Ishikawa (cell line): Measurements from ENCODE around the gene WAS.

ENCODE experiments used
- CEBPB ChIP-seq: IDR thresholded peaks from 2 replicates; pipeline ENCODE4 v1.6.1; 2012
- CREB1 ChIP-seq: IDR thresholded peaks from 2 replicates; pipeline ENCODE4 v1.6.1; 2012; ENCODE audit warnings: low read depth
- EGR1 ChIP-seq: IDR thresholded peaks from 2 replicates; pipeline ENCODE4 v1.6.1; 2012
- EP300 ChIP-seq: IDR thresholded peaks from 2 replicates; pipeline ENCODE4 v1.6.1; 2012; ENCODE audit warnings: borderline replicate concordance
- FOXM1 ChIP-seq: IDR thresholded peaks from 2 replicates; pipeline ENCODE4 v1.6.1; 2012; ENCODE audit warnings: low read depth, borderline replicate concordance
- NFIC ChIP-seq: IDR thresholded peaks from 2 replicates; pipeline ENCODE4 v1.6.1; 2012
- RAD21 ChIP-seq: IDR thresholded peaks from 2 replicates; pipeline ENCODE4 v1.6.1; 2012; ENCODE audit warnings: low read depth
- REST ChIP-seq: IDR thresholded peaks from 2 replicates; pipeline ENCODE4 v1.6.1; 2012; ENCODE audit warnings: low read depth, mild to moderate bottlenecking
- TAF1 ChIP-seq: IDR thresholded peaks from 2 replicates; pipeline ENCODE4 v1.6.1; 2012; ENCODE audit warnings: low read depth, mild to moderate bottlenecking
- TCF12 ChIP-seq: IDR thresholded peaks from 2 replicates; pipeline ENCODE4 v1.6.1; 2012; ENCODE audit warnings: low read depth
- TEAD4 ChIP-seq: IDR thresholded peaks from 2 replicates; pipeline ENCODE4 v1.6.1; 2012
- USF1 ChIP-seq: IDR thresholded peaks from 2 replicates; pipeline ENCODE4 v1.6.1; 2012
- YY1 ChIP-seq: IDR thresholded peaks from 2 replicates; pipeline ENCODE4 v1.6.1; 2012; ENCODE audit warnings: low read depth
- ZBTB7A ChIP-seq: IDR thresholded peaks from 2 replicates; pipeline ENCODE4 v1.6.1; 2012; ENCODE audit warnings: low read depth
- TF ChIP-seq, protein P1 (sequence below): IDR thresholded peaks from 2 replicates; pipeline ENCODE4 v1.6.1; 2012

Gene WAS

DNA sequence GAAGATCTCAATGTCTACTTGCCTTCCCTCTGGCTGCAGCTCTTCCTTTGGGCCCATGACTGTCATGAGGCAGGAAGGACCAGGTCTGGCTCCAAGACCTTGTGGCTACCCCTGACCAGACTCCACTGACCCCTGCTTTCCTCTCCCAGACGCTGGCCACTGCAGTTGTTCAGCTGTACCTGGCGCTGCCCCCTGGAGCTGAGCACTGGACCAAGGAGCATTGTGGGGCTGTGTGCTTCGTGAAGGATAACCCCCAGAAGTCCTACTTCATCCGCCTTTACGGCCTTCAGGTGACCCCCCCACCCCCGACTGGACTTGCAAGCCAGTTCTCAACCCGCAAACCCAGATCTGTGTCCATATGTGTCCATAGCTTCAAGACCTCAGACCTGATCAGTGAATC is 535 bp downstream of the WAS start:
- TF ChIP-seq REST: no peak
- TF ChIP-seq USF1: no peak
- TF ChIP-seq, protein P1, sequence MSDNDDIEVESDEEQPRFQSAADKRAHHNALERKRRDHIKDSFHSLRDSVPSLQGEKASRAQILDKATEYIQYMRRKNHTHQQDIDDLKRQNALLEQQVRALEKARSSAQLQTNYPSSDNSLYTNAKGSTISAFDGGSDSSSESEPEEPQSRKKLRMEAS: no peak
- TF ChIP-seq EGR1: no peak
- TF ChIP-seq FOXM1: no peak
- TF ChIP-seq ZBTB7A: no peak
- TF ChIP-seq TEAD4: no peak
- no peak for TF ChIP-seq EP300
- no peak for TF ChIP-seq CEBPB

DNA sequence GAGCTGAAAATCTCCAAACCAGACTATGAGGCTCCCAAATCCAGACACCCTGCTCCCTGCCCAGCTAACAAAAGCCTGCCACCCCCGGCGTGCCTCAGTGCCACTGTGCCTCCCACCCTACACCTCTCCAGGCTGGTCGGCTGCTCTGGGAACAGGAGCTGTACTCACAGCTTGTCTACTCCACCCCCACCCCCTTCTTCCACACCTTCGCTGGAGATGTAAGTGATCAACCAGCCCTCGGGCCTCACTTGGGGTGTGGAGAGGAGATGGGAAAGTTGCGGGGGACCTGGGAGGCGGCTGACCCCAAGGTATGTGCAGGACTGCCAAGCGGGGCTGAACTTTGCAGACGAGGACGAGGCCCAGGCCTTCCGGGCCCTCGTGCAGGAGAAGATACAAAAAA is 1.8 kb downstream of the WAS start:
- TF ChIP-seq EGR1 (no peak), YY1 (no peak), CREB1 (no peak), TCF12 (no peak), REST (no peak), TAF1 (no peak), ZBTB7A (no peak), CEBPB (no peak), FOXM1 (no peak), EP300 (no peak), RAD21 (no peak)
- TF ChIP-seq, protein P1: no peak

DNA sequence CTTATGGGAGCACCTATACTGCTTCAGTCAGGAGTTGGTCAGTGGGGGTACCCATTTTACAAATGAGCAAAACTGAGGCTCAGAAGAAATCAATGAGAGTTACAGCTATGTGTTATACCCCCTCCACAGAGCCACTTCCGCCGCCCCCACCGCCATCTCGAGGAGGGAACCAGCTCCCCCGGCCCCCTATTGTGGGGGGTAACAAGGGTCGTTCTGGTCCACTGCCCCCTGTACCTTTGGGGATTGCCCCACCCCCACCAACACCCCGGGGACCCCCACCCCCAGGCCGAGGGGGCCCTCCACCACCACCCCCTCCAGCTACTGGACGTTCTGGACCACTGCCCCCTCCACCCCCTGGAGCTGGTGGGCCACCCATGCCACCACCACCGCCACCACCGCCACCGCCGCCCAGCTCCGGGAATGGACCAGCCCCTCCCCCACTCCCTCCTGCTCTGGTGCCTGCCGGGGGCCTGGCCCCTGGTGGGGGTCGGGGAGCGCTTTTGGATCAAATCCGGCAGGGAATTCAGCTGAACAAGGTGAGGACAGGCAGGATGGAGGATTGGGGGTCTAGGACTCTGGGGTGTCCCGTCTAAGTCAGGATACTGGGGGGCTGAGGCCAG is 5.0 kb downstream of the WAS start:
- TF ChIP-seq ZBTB7A: no peak
- TF ChIP-seq USF1: no peak
- TF ChIP-seq YY1: no peak
- no peak for TF ChIP-seq FOXM1
- TF ChIP-seq TEAD4: no peak
- TF ChIP-seq CREB1: no peak
- TF ChIP-seq, protein P1: no peak
- TF ChIP-seq EP300: no peak
- TF ChIP-seq EGR1: no peak
- no peak for TF ChIP-seq REST
- TF ChIP-seq NFIC: no peak
- TF ChIP-seq TAF1: no peak
- TF ChIP-seq RAD21: no peak
- TF ChIP-seq CEBPB: no peak
- no peak for TF ChIP-seq TCF12

- no peak for TF ChIP-seq TAF1
- no peak for TF ChIP-seq NFIC
- no peak for TF ChIP-seq EGR1
- TF ChIP-seq TEAD4: no peak
- TF ChIP-seq REST: no peak
- TF ChIP-seq CREB1: no peak
- TF ChIP-seq TCF12: no peak
- no peak for TF ChIP-seq RAD21
- no peak for TF ChIP-seq USF1
- TF ChIP-seq FOXM1: no peak
- TF ChIP-seq EP300: no peak
- no peak for TF ChIP-seq CEBPB
- TF ChIP-seq, protein P1: no peak
- no peak for TF ChIP-seq YY1
- no peak for TF ChIP-seq ZBTB7A
Measured at GRCh38 chrX:48689208-48689920, 5.8 kb downstream of the WAS start.
